Measurements from ENCODE around the gene FERD3L.

DNA sequence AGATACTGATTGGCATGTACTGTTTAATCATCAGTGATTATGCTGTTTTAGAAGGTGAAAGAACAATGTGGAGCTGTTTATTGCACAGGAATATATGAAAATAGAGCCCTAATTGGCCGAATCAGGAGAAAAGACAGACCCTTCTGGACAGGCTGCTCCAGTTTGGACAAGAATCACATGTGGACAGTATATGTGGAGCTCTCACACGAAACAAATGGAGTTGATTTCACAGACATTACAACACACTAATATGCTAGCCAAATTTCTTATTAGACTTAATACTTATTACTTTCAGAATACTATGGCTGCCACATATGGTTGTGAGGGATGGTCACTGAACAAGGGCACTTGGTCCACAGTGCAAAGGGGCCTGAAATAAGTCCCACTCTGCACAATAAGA, 43.3 kb downstream of the FERD3L start:
- TF ChIP-seq POLR2AphosphoS5 (IDR thresholded peaks at IDR 0.05): no peak
- TF ChIP-seq, protein P1, sequence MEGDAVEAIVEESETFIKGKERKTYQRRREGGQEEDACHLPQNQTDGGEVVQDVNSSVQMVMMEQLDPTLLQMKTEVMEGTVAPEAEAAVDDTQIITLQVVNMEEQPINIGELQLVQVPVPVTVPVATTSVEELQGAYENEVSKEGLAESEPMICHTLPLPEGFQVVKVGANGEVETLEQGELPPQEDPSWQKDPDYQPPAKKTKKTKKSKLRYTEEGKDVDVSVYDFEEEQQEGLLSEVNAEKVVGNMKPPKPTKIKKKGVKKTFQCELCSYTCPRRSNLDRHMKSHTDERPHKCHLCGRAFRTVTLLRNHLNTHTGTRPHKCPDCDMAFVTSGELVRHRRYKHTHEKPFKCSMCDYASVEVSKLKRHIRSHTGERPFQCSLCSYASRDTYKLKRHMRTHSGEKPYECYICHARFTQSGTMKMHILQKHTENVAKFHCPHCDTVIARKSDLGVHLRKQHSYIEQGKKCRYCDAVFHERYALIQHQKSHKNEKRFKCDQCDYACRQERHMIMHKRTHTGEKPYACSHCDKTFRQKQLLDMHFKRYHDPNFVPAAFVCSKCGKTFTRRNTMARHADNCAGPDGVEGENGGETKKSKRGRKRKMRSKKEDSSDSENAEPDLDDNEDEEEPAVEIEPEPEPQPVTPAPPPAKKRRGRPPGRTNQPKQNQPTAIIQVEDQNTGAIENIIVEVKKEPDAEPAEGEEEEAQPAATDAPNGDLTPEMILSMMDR (IDR thresholded peaks at IDR 0.05): no peak
